Measurements from ENCODE around the gene DHX9. TPM values are rescaled to one million over a fixed set of nuclear protein-coding genes. Genes with fewer than 3 reads are reported as not detected.

The DHX9 gene
- total RNA-seq, 1 experiment from 2014 or later, result 220 TPM

DNA sequence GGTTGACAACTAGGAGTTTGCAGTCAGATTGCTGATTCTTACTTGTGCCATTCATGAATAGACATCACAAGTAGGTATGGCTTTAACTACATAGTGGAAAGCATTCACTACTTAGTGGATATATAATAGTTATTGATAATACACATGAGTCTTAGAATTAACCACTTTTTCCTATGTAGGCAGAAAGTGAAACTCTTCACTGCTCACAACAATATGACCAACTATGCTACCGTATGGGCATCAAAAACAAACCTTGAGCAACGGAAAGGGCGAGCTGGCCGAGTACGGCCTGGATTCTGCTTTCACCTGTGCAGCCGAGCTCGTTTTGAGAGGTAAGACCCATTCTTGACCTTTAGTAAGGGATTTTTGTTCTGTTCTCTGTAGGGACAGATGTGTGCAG lies 38.7 kb downstream of the DHX9 start:
- Histone ChIP-seq H3K79me2 (ENCODE audit: insufficient read depth, low read length) (peaks cover 85% of the 10 kb centered on the region), H3K9me3 (ENCODE audit: control insufficient read depth in 1 of 2, insufficient read depth in 1 of 2, low read depth in 1 of 2, low read length in 2 of 2) (no peaks in the 10 kb centered on the region), H3K27ac (ENCODE audit: low read depth, low read length) (no peak overlapping the region), H3K36me3 (ENCODE audit: control insufficient read depth in 1 of 2, insufficient read depth in 2 of 2, low read length in 2 of 2) (peaks cover 91 to 96% of the 10 kb centered on the region in 2 experiments), H3K4me1 (ENCODE audit: control insufficient read depth in 1 of 2, insufficient read depth in 2 of 2, low read length in 2 of 2) (no peaks in the 10 kb centered on the region), H3K27me3 (ENCODE audit: insufficient read depth, low read length) (no peaks in the 10 kb centered on the region), H3K9ac (ENCODE audit: low read length) (no peak overlapping the region), H3K4me3 (replicated peaks in 1 of 2; ENCODE audit: low read depth in 1 of 2, low read length in 2 of 2) (no peak overlapping the region), H4K20me1 (ENCODE audit: insufficient read depth) (peaks cover 24% of the 10 kb centered on the region; the same call in 1 of the 2 replicates), H3K9me2 (ENCODE audit: insufficient read depth) (no peaks in the 10 kb centered on the region), H3K4me2 (ENCODE audit: low read length) (no peak overlapping the region), H2AFZ (ENCODE audit: low read depth, low read length, poor library complexity, severe bottlenecking) (no peak overlapping the region)
- CTCF ChIA-PET, result no interaction called here
- no peak for DNase-seq (ENCODE audit: low read depth, low spot score)
- intact Hi-C loops (cut with micrococcal nuclease), result no loop called here
- POLR2A ChIA-PET, result no interaction called here
- TF ChIP-seq, protein P1, sequence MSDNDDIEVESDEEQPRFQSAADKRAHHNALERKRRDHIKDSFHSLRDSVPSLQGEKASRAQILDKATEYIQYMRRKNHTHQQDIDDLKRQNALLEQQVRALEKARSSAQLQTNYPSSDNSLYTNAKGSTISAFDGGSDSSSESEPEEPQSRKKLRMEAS (IDR thresholded peaks at IDR 0.05), result no peak
- TF ChIP-seq EGR1 (IDR thresholded peaks at IDR 0.05; ENCODE audit: low read depth), result no peak
- TF ChIP-seq EZH2 (IDR thresholded peaks at IDR 0.05), result no peak
- TF ChIP-seq YY1 (IDR thresholded peaks at IDR 0.05; ENCODE audit: extremely low read depth, insufficient replicate concordance, low read depth, low read length), result no peak
- TF ChIP-seq EZH2phosphoT487 (IDR thresholded peaks at IDR 0.05; ENCODE audit: borderline replicate concordance), result no peak
- no peak for TF ChIP-seq RAD21 (IDR thresholded peaks at IDR 0.05; ENCODE audit: low read depth)
- no peak for TF ChIP-seq ELF1 (IDR thresholded peaks at IDR 0.05; ENCODE audit: borderline replicate concordance, low read depth)
- ATAC-seq, result no peak
- BruUV-seq (replicated peaks), result no TSS peak
- RAD21 ChIA-PET (ENCODE audit: low non-redundant PET in 1 of 2, low total read pairs in 2 of 2, uncharacterized antibody in 2 of 2, unreplicated experiment in 2 of 2), result no interaction called here

GRCh38 chr1:182884872-182885271 lies 45.7 kb downstream of the DHX9 start:
- Histone ChIP-seq H3K9ac (ENCODE audit: low read length) (no peak overlapping the region), H3K36me3 (ENCODE audit: control insufficient read depth in 1 of 2, insufficient read depth in 2 of 2, low read length in 2 of 2) (peaks cover 72 to 77% of the 10 kb centered on the region in 2 experiments), H3K27me3 (ENCODE audit: insufficient read depth, low read length) (no peaks in the 10 kb centered on the region), H3K4me3 (replicated peaks in 1 of 2; ENCODE audit: low read depth in 1 of 2, low read length in 2 of 2) (no peak overlapping the region), H2AFZ (ENCODE audit: low read depth, low read length, poor library complexity, severe bottlenecking) (no peak overlapping the region), H3K79me2 (ENCODE audit: insufficient read depth, low read length) (peaks cover 46% of the 10 kb centered on the region), H3K4me1 (ENCODE audit: control insufficient read depth in 1 of 2, insufficient read depth in 2 of 2, low read length in 2 of 2) (no peaks in the 10 kb centered on the region), H4K20me1 (ENCODE audit: insufficient read depth) (peaks cover 19% of the 10 kb centered on the region), H3K9me3 (ENCODE audit: control insufficient read depth in 1 of 2, insufficient read depth in 1 of 2, low read depth in 1 of 2, low read length in 2 of 2) (no peaks in the 10 kb centered on the region), H3K9me2 (ENCODE audit: insufficient read depth) (no peaks in the 10 kb centered on the region), H3K4me2 (ENCODE audit: low read length) (no peak overlapping the region), H3K27ac (ENCODE audit: low read depth, low read length) (no peak overlapping the region)
- no peak for TF ChIP-seq RAD21 (IDR thresholded peaks at IDR 0.05; ENCODE audit: low read depth)
- no peak for TF ChIP-seq POLR2A (IDR thresholded peaks at IDR 0.05; ENCODE audit: borderline replicate concordance, extremely low read depth, insufficient read depth, insufficient read length)
- TF ChIP-seq, protein P2, sequence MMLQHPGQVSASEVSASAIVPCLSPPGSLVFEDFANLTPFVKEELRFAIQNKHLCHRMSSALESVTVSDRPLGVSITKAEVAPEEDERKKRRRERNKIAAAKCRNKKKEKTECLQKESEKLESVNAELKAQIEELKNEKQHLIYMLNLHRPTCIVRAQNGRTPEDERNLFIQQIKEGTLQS (IDR thresholded peaks at IDR 0.05), result no peak
- TF ChIP-seq FOSL1 (IDR thresholded peaks at IDR 0.05; ENCODE audit: low read depth), result no peak
- no peak for TF ChIP-seq TCF7L2 (IDR thresholded peaks at IDR 0.05; ENCODE audit: borderline replicate concordance, extremely low read depth, insufficient read depth, insufficient read length)
- TF ChIP-seq SIN3A (IDR thresholded peaks at IDR 0.05; ENCODE audit: low read depth), result no peak
- ATAC-seq, result no peak
- RAD21 ChIA-PET (ENCODE audit: low non-redundant PET in 1 of 2, low total read pairs in 2 of 2, uncharacterized antibody in 2 of 2, unreplicated experiment in 2 of 2), result no interaction called here
- CTCF ChIA-PET, result no interaction called here
- no peak for DNase-seq (ENCODE audit: low read depth, low spot score)
- BruUV-seq (replicated peaks), result no TSS peak
- intact Hi-C loops (cut with micrococcal nuclease), result no loop called here
- POLR2A ChIA-PET, result no interaction called here

All from HCT116 (cell line).